NCI-H2081 treated with DMSO at 0.1 percent for 48 hours (cell line): ENCODE data around the gene CABLES2.

ENCODE experiments used
- DNase-seq: peaks from one replicate; lab custom pipeline; 2025; lab: John Stamatoyannopoulos, UW

Gene CABLES2

DNA sequence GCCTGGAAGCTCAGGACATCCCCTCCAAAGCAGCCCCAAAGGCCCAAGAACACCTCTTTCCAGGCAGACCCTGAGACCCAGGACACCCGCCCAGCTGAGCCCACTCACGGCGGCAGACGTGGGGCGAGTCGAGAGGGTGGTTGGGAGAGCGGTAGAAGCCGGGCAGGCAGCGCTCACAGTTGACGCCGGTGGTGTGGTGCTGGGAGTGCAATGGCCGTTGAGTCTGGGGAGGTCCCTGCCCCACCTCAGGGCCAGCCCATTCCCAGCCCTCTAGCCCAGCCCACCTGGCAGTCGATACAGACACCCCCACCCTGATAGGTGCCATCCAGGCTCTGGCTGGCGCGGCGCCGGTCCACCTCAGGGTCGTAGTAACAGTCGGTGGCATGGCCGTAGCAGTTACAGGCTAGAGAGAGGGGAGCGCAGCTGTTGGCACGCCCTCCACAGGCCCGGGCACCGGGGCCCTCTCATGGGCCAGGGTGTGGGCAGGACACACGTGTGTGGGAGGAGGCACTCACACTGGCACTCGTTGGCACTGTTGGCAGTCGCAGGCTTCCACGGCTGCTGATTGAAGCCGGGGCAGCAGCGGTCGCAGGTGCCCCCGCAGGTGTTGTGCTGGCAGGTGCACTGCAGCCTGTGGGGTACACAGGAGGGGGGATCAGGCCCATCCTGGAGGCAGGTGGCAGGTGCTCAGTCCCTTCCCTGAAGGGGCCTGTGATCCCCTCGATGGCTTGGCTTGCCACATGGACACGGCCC is 60.5 kb downstream of the CABLES2 start:
- no peak for DNase-seq

- no peak for DNase-seq
Measured at GRCh38 chr20:62345681-62346370, 61.3 kb downstream of the CABLES2 start.

- no peak for DNase-seq
Measured at GRCh38 chr20:62344782-62345181, 62.3 kb downstream of the CABLES2 start.

DNA sequence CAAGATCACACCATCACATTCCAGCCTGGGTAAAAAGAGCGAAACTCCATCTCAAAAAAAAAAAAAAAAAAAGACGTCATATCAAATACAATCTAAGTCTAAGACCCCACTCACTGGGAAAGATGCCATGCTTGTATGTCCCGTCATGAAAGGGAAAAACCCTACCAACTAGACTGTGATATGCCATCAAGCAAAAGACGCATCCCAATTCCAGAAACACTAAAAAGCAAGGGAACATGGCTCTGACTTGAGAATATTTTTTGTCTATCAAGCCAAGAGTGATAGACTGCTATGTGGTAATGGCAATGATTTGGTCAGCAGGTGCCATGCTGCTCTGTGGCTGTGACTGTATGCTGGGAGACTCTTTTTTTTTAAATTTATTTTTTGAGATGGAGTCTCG is 63.0 kb downstream of the CABLES2 start:
- no peak for DNase-seq

DNA sequence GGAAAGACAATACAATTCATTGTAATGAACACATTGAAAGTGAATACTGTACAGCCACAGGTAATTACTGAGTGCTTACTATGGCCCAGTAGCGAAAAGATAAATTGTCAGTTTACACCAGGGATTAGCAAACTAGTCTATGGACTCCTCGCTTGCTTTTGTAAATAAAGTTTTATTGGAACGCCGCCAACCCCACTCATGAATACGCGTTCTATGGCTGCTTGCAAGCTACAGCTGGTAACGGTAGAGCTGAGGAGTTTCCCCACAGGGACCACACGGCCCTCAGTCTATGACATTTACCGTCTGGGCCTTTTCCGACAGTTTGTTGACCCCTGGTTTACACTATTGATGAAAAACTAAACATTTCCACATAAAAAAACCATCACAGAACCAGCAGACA is 64.2 kb downstream of the CABLES2 start:
- DNase-seq: no peak

DNA sequence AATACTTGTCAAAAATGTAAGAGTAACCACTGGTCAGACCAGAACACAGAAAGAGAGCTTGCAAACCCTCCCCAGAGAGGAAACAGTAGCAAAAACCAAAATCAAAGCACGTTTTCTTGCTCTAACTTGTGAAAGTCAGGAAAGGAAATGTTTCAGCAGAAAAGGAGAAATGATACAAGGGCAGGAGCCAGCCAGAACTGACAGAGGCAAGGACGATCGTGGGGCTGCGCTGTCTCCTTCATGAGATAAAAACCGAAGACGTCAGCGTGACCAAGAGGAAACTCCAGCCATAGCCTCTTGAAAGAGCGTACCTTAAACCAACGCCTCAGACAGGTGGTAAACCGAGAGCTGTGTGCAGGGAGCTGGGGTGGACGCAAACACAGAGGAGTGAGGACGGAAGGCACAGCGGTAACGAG is 67.4 kb downstream of the CABLES2 start:
- no peak for DNase-seq
